A549 (cell line): ENCODE results near the gene GRID1. TPM values are rescaled to one million over a fixed set of nuclear protein-coding genes. Genes with fewer than 3 reads are reported as not detected.

Experiments
- ATAC-seq, 2 experiments: fragments of 200-7000 bp in 1 of 2; fragments of >200 bp in 1 of 2; cut with Nextera tagmentation in 1 of 2; cut with Tn5 transposase in 1 of 2; 3 replicates each; pipeline versions ENCODE4 v1.8.0 to v1.9.1; 2018 to 2020; ENCODE audit warnings: mild to moderate bottlenecking in 1 of 2, moderate library complexity in 1 of 2
- CTCF ChIA-PET: fragments of 300-600 bp; sonication (Branson Sonifier 250); formaldehyde crosslinking; extraction: SDS; loops from one replicate; lab custom pipeline; 2021; ENCODE audit warnings: antibody characterized with exemption, inconsistent platforms; lab: Yijun Ruan, JAX
- POLR2A ChIA-PET: fragments of 350-600 bp; formaldehyde crosslinking; extraction: SDS; loops from one replicate; lab custom pipeline; 2021; ENCODE audit warnings: antibody characterized with exemption, inconsistent platforms; lab: Yijun Ruan, JAX
- DNase-seq, 2 experiments: peaks; one replicate each; pipeline versions ENCODE4 v3.0.0 to v3.0.0-alpha.2; 2011 to 2016; ENCODE audit warnings: low read depth in 1 of 2, low spot score in 1 of 2
- FAIRE-seq: peaks from 2 replicates; lab custom pipeline; 2011; peaks lifted over from hg19 to GRCh38; lab: Jason Lieb, UNC
- H3K27ac ChIP-seq, 2 experiments: fragments of >200 bp; sonication (Bioruptor Twin); formaldehyde crosslinking; 3 replicates each; pipeline ENCODE4 v1.5.1; 2016 to 2017
- H3K4me1 ChIP-seq: fragments of >200 bp; sonication (Bioruptor Twin); formaldehyde crosslinking; 3 replicates; pipeline ENCODE4 v1.6.1; 2016
- H3K4me2 ChIP-seq: fragments of >200 bp; sonication (Bioruptor Twin); formaldehyde crosslinking; 3 replicates; pipeline ENCODE4 v1.6.1; 2016
- H3K4me3 ChIP-seq: fragments of >200 bp; sonication (Bioruptor Twin); formaldehyde crosslinking; 3 replicates; pipeline ENCODE4 v1.5.1; 2016
- H3K9me3 ChIP-seq: fragments of >200 bp; sonication (Bioruptor Twin); formaldehyde crosslinking; 3 replicates; pipeline ENCODE4 v1.6.1; 2016
- ATOH8 ChIP-seq: fragments of 250-450 bp; sonication (Bioruptor Pico); IDR thresholded peaks from 2 replicates; pipeline ENCODE4 v1.5.0; 2020; ENCODE audit warnings: low read depth, mild to moderate bottlenecking, moderate library complexity
- CBX2 ChIP-seq: fragments of 200-600 bp; sonication (generic); IDR thresholded peaks from 2 replicates; pipeline ENCODE4 v1.6.1; 2016; ENCODE audit warnings: low read depth, mild to moderate bottlenecking, borderline replicate concordance
- CBX8 ChIP-seq: fragments of 200-600 bp; sonication (generic); IDR thresholded peaks from 2 replicates; pipeline ENCODE4 v1.6.1; 2016
- CEBPB ChIP-seq, 2 experiments: fragments of >200 bp in 1 of 2; sonication (Bioruptor Twin) in 1 of 2; formaldehyde crosslinking in 1 of 2; IDR thresholded peaks; 2 replicates each; pipeline ENCODE4 v1.6.1; 2012 to 2016
- CTCF ChIP-seq: fragments of >200 bp; sonication (Bioruptor Twin); formaldehyde crosslinking; IDR thresholded peaks from 3 replicates; pipeline ENCODE4 v1.5.1; 2016
- E2F6 ChIP-seq: IDR thresholded peaks from 2 replicates; pipeline ENCODE4 v1.6.1; 2012; ENCODE audit warnings: low read depth, borderline replicate concordance
- ELK1 ChIP-seq: fragments of 150-350 bp; IDR thresholded peaks from 2 replicates; pipeline ENCODE4 v1.6.1; 2014; ENCODE audit warnings: low read depth, mild to moderate bottlenecking, low read length
- FOSB ChIP-seq: fragments of 250-450 bp; sonication (Bioruptor Pico); IDR thresholded peaks from 2 replicates; pipeline ENCODE4 v1.5.0; 2020; ENCODE audit warnings: mild to moderate bottlenecking, moderate library complexity
- FOSL2 ChIP-seq, 2 experiments: fragments of 450-650 bp in 1 of 2; fragments of >200 bp in 1 of 2; sonication (Bioruptor Twin) in 1 of 2; formaldehyde crosslinking; IDR thresholded peaks; 2 replicates each; pipeline versions ENCODE4 v1.5.0 to v1.6.1; 2016 to 2020; ENCODE audit warnings: mild to moderate bottlenecking in 1 of 2, moderate library complexity in 1 of 2
- FOXS1 ChIP-seq: fragments of 250-450 bp; sonication (Bioruptor Pico); IDR thresholded peaks from 2 replicates; pipeline ENCODE4 v1.5.0; 2020; ENCODE audit warnings: mild to moderate bottlenecking, moderate library complexity
- HDAC2 ChIP-seq: fragments of 200-600 bp; sonication (generic); IDR thresholded peaks from 2 replicates; pipeline ENCODE4 v1.6.1; 2016
- HEYL ChIP-seq: fragments of 250-450 bp; sonication (Bioruptor Pico); IDR thresholded peaks from 2 replicates; pipeline ENCODE4 v1.8.0; 2021; ENCODE audit warnings: mild to moderate bottlenecking, moderate library complexity
- HMGXB4 ChIP-seq: fragments of 250-450 bp; sonication (Bioruptor Pico); IDR thresholded peaks from 2 replicates; pipeline ENCODE4 v1.5.0; 2021; ENCODE audit warnings: mild to moderate bottlenecking, moderate library complexity, borderline replicate concordance
- HOXB13 ChIP-seq: fragments of 250-450 bp; sonication (Bioruptor Pico); IDR thresholded peaks from 2 replicates; pipeline ENCODE4 v1.5.0; 2020; ENCODE audit warnings: low read depth, mild to moderate bottlenecking, moderate library complexity
- HOXB5 ChIP-seq: fragments of 250-450 bp; sonication (Bioruptor Pico); IDR thresholded peaks from 2 replicates; pipeline ENCODE4 v1.5.0; 2020; ENCODE audit warnings: mild to moderate bottlenecking, moderate library complexity
- JUN ChIP-seq, 2 experiments: fragments of >200 bp; sonication (Bioruptor Twin); formaldehyde crosslinking; IDR thresholded peaks; 2 replicates in 1 of 2; 3 replicates in 1 of 2; pipeline ENCODE4 v1.6.1; 2016 to 2017
- JUNB ChIP-seq: fragments of >200 bp; sonication (Bioruptor Twin); formaldehyde crosslinking; IDR thresholded peaks from 2 replicates; pipeline ENCODE4 v1.6.1; 2016
- MAFK ChIP-seq: fragments of 450-650 bp; IDR thresholded peaks from 2 replicates; pipeline ENCODE4 v1.6.1; 2014; ENCODE audit not compliant: partially characterized antibody
- MAX ChIP-seq: IDR thresholded peaks from 2 replicates; pipeline ENCODE4 v1.6.1; 2012
- MYC ChIP-seq: IDR thresholded peaks from 2 replicates; pipeline ENCODE4 v1.6.1; 2012; ENCODE audit warnings: mild to moderate bottlenecking, inconsistent platforms, low read length, improper control_type of control experiment, borderline replicate concordance
- PBX3 ChIP-seq: IDR thresholded peaks from 2 replicates; pipeline ENCODE4 v1.6.1; 2012
- PHF8 ChIP-seq: fragments of 200-600 bp; sonication (generic); IDR thresholded peaks from 2 replicates; pipeline ENCODE4 v1.6.1; 2016; ENCODE audit warnings: low read depth, mild to moderate bottlenecking, antibody characterized with exemption, moderate library complexity, borderline replicate concordance
- POLR2A ChIP-seq: IDR thresholded peaks from 2 replicates; pipeline ENCODE4 v1.6.1; 2012; ENCODE audit warnings: mild to moderate bottlenecking, low read length
- POLR2AphosphoS2 ChIP-seq: conservative IDR thresholded peaks from 2 replicates; pipeline ENCODE4 v1.6.1; 2012; ENCODE audit warnings: low read length, improper control_type of control experiment, inconsistent platforms
- SMC3 ChIP-seq: fragments of >200 bp; sonication (Bioruptor Twin); formaldehyde crosslinking; IDR thresholded peaks from 3 replicates; pipeline ENCODE4 v1.6.1; 2018; ENCODE audit warnings: inconsistent platforms
- SREBF2 ChIP-seq: fragments of 450-650 bp; IDR thresholded peaks from 2 replicates; pipeline ENCODE4 v1.6.1; 2014; ENCODE audit warnings: mild to moderate bottlenecking, moderate library complexity
- ZC3H11A ChIP-seq: fragments of 450-650 bp; IDR thresholded peaks from 2 replicates; pipeline ENCODE4 v1.6.1; 2014; ENCODE audit warnings: antibody characterized with exemption, mild to moderate bottlenecking
- ZNF302 ChIP-seq: fragments of 250-450 bp; sonication (Bioruptor Pico); IDR thresholded peaks from 2 replicates; pipeline ENCODE4 v1.9.0; 2021; ENCODE audit warnings: inconsistent platforms, mild to moderate bottlenecking, moderate library complexity
- ZSCAN20 ChIP-seq: fragments of 250-450 bp; sonication (Bioruptor Pico); IDR thresholded peaks from 2 replicates; pipeline ENCODE4 v1.8.0; 2022; ENCODE audit warnings: mild to moderate bottlenecking, moderate library complexity
- WGBS: methylation state at CpG from one replicate; pipeline ENCODE4 v1.1.6; 2017; ENCODE audit errors: missing lambda C conversion rate; 5-methylcytosine and 5-hydroxymethylcytosine counted together
- polyA plus RNA-seq, 4 experiments: library from polyadenylated mRNA; depleted of rRNA in 3 of 4; stranded (reverse); fragments of >200 nt; fragmentation: RNase III in 1 of 4; extraction: RNeasy Plus Mini Kit Qiagen cat#74134 plus additional on column Dnase treatment in 1 of 4; gene quantifications; 2 replicates in 3 of 4; 3 replicates in 1 of 4; pipeline ENCODE4 v1.2.3, GENCODE V29; 2011 to 2017

GRID1 gene
- polyA plus RNA-seq, 2 of the 4 experiments (the other 2 are of a cell fraction), result 0.14 to 0.30 TPM

GRCh38 chr10:86063341-86063740 lies 303.3 kb downstream of the GRID1 start:
- no peaks in the 10 kb centered on the region for H3K4me1 ChIP-seq
- WGBS, result 0% methylated on average over 1 of the region's 1 CpG
- ATAC-seq (no peak), FAIRE-seq (no peak), DNase-seq (no peak)
- no peak overlapping the region for H3K27ac ChIP-seq
- TF ChIP-seq POLR2AphosphoS2 (no peak), FOSB (CRISPR knock-in tag) (no peak), HDAC2 (no peak), JUNB (no peak), E2F6 (no peak), CTCF (no peak)
- no peak overlapping the region for H3K4me3 ChIP-seq
- no peak overlapping the region for H3K4me2 ChIP-seq
- no peaks in the 10 kb centered on the region for H3K9me3 ChIP-seq
- ChIA-PET POLR2A (no interaction called here), CTCF (no interaction called here)

- no peak for ATAC-seq
- no peak for FAIRE-seq
- 16% methylated on average over 4 of the region's 6 CpGs for WGBS
- no peak overlapping the region for H3K27ac ChIP-seq
- H3K4me3 ChIP-seq, result no peak overlapping the region
- no peaks in the 10 kb centered on the region for H3K9me3 ChIP-seq
- H3K4me1 ChIP-seq, result no peaks in the 10 kb centered on the region
- ChIA-PET CTCF (no interaction called here), POLR2A (no interaction called here)
- TF ChIP-seq SREBF2 (no peak), POLR2A (no peak), ZSCAN20 (CRISPR knock-in tag) (no peak), CBX2 (no peak), HMGXB4 (CRISPR knock-in tag) (no peak), POLR2AphosphoS2 (no peak), ZC3H11A (no peak), HEYL (CRISPR knock-in tag) (no peak), ATOH8 (CRISPR knock-in tag) (no peak)
- DNase-seq, result no peak
- no peak overlapping the region for H3K4me2 ChIP-seq
Observed at GRCh38 chr10:86062647-86063145, 303.9 kb downstream of the GRID1 start.

- no peaks in the 10 kb centered on the region for H3K9me3 ChIP-seq
- H3K4me3 ChIP-seq, result no peak overlapping the region
- CTCF ChIA-PET, result no interaction called here
- H3K27ac ChIP-seq, result no peak overlapping the region
- no peaks in the 10 kb centered on the region for H3K4me1 ChIP-seq
- FAIRE-seq, result no peak
- no peak overlapping the region for H3K4me2 ChIP-seq
- ATAC-seq, result no peak
- POLR2A ChIA-PET, result no interaction called here
- 17% methylated on average over 7 of the region's 8 CpGs for WGBS
- TF ChIP-seq ZNF302 (CRISPR knock-in tag) (no peak), CBX8 (no peak), CEBPB (IDR thresholded peaks at IDR 0.05) (no peak), PHF8 (no peak), JUN (IDR thresholded peaks at IDR 0.05) (no peak), FOXS1 (CRISPR knock-in tag) (no peak), HOXB5 (CRISPR knock-in tag) (no peak), POLR2AphosphoS2 (no peak), MAX (no peak), SMC3 (no peak), HOXB13 (no peak), MYC (no peak), ELK1 (no peak), PBX3 (no peak), FOSL2 (IDR thresholded peaks at IDR 0.05) (no peak), FOSL2 (CRISPR knock-in tag; IDR thresholded peaks at IDR 0.05) (no peak), MAFK (no peak)
- DNase-seq, result no peak
Observed at GRCh38 chr10:86062198-86062550, 304.4 kb downstream of the GRID1 start.
